AG09309 (cell line): ENCODE data around the gene GC.

Experiments used
- DNase-seq: peaks from one replicate; pipeline ENCODE4 v3.0.0-alpha.2; 2010; ENCODE audit warnings: low read depth
- H3K4me3 ChIP-seq: 2 replicates; pipeline ENCODE4 v1.5.1; 2011; ENCODE audit warnings: mild to moderate bottlenecking, low read depth, low read length, moderate library complexity; ENCODE audit not compliant: control insufficient read depth
- CTCF ChIP-seq: IDR thresholded peaks from 2 replicates; pipeline ENCODE4 v1.5.1; 2011; ENCODE audit warnings: mild to moderate bottlenecking, low read depth, low read length, inconsistent platforms; ENCODE audit not compliant: insufficient read depth, control insufficient read depth; ENCODE audit errors: missing control alignments

GC gene

GRCh38 chr4:71777891-71778290 lies 6.0 kb downstream of the GC start:
- no peak for TF ChIP-seq CTCF
- DNase-seq: no peak
- H3K4me3 ChIP-seq: no peak overlapping the region

GRCh38 chr4:71775449-71775848 lies 8.4 kb downstream of the GC start:
- TF ChIP-seq CTCF: no peak

GRCh38 chr4:71774136-71774535 lies 9.7 kb downstream of the GC start:
- no peak overlapping the region for H3K4me3 ChIP-seq
- TF ChIP-seq CTCF: no peak
- no peak for DNase-seq

More at GRCh38 chr4:71775449-71775848, 8.4 kb downstream of the GC start:
- no peak overlapping the region for H3K4me3 ChIP-seq
- no peak for DNase-seq

GRCh38 chr4:71773004-71773403 lies 10.9 kb downstream of the GC start:
- no peak for TF ChIP-seq CTCF
- DNase-seq: no peak
- no peak overlapping the region for H3K4me3 ChIP-seq

GRCh38 chr4:71772592-71772991 lies 11.3 kb downstream of the GC start:
- DNase-seq: no peak
- no peak for TF ChIP-seq CTCF

GRCh38 chr4:71771613-71772012 lies 12.3 kb downstream of the GC start:
- no peak overlapping the region for H3K4me3 ChIP-seq
- TF ChIP-seq CTCF: no peak
- no peak for DNase-seq

More at GRCh38 chr4:71772592-71772991, 11.3 kb downstream of the GC start:
- no peak overlapping the region for H3K4me3 ChIP-seq

- H3K4me3 ChIP-seq: no peak overlapping the region
- no peak for DNase-seq
- no peak for TF ChIP-seq CTCF
These were observed 14.4 kb downstream of the GC start for GRCh38 chr4:71769434-71769833.
